Testis (tissue), 2 donors: Measurements from ENCODE around the gene GYPC.

Experiments used
- POLR2A ChIP-seq: fragments of 450-650 bp; IDR thresholded peaks from one replicate; pipeline ENCODE4 v1.6.1; 2017; ENCODE audit warnings: antibody characterized with exemption, mild to moderate bottlenecking, moderate library complexity
- TF ChIP-seq, protein P1 (sequence below), 3 experiments: fragments of 450-650 bp in 2 of 3; fragments of 200-600 bp in 1 of 3; sonication (generic) in 1 of 3; IDR thresholded peaks; one replicate each; pipeline ENCODE4 v1.5.1; 2016 to 2019; ENCODE audit warnings: antibody characterized with exemption in 3 of 3, mild to moderate bottlenecking in 2 of 3, moderate library complexity in 1 of 3

DNA sequence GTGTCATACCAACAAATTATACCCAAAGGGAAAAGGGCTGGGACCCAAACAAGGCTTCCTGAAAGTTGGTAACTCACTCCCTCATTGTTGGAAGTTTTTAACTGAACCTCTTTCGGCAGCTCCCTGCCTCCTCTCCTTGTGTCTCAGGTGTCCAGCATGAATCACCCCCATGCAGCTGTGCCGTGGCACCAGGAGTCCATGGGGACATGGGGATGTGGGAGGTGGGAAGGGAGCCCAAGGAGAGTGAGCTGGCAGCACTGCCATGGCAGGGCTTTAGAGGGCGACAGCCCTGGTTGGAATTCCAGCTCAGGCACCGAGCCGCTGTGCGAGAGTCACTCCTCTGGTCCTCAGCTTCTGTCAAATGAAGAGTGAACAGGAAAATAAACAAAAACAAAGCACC is 12.5 kb upstream of the GYPC start:
- TF ChIP-seq, protein P1, sequence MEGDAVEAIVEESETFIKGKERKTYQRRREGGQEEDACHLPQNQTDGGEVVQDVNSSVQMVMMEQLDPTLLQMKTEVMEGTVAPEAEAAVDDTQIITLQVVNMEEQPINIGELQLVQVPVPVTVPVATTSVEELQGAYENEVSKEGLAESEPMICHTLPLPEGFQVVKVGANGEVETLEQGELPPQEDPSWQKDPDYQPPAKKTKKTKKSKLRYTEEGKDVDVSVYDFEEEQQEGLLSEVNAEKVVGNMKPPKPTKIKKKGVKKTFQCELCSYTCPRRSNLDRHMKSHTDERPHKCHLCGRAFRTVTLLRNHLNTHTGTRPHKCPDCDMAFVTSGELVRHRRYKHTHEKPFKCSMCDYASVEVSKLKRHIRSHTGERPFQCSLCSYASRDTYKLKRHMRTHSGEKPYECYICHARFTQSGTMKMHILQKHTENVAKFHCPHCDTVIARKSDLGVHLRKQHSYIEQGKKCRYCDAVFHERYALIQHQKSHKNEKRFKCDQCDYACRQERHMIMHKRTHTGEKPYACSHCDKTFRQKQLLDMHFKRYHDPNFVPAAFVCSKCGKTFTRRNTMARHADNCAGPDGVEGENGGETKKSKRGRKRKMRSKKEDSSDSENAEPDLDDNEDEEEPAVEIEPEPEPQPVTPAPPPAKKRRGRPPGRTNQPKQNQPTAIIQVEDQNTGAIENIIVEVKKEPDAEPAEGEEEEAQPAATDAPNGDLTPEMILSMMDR (IDR thresholded peaks at IDR 0.05): no peak
- TF ChIP-seq POLR2A: no peak
